SHP77 treated with DMSO at 0.1 percent for 48 hours (cell line): Measurements from ENCODE around the gene TTC27.
"Not testable (repeated sequence)": the region's sequence is repeated elsewhere in the genome, so short reads cannot be mapped to it uniquely, and the experiment has no call there.

Experiments used
- DNase-seq: peaks from one replicate; lab custom pipeline; 2025; lab: John Stamatoyannopoulos, UW

TTC27 gene

DNA sequence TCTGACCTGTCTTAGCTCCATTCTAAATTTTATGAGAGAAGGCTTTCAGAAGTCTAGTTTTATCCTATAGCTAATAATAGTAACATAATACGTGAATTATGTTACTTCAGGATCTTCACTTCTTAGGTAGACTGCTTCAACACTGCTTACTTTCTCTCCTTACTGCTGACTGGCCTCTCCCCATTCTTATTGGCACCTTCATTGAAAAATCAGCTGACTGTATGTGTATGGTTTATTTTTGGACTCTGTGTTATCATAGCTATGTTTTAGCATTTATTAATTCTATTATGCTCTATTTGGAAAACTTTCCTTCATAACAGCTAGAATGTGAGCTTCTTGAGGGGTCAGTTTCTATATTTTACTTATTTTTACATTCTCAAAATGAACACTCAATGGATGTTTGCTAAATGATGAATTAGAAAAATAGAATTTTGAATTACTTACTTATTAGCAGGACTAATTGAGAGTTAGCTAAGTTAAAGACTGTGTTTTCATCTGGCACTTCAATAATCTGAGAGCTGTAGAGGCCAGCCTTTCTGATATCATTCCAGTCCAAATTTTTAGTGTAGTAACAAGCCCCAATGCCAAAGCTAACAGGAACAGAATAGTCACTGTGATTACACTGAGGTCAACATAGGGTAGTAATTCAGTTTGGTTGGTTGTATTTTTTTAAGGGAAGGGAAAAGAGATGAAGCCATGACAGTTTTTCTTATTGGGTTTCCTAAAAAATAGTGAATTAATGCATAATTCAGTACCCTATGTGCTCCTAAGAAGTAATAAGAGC, 92.3 kb downstream of the TTC27 start:
- DNase-seq, result no peak

DNA sequence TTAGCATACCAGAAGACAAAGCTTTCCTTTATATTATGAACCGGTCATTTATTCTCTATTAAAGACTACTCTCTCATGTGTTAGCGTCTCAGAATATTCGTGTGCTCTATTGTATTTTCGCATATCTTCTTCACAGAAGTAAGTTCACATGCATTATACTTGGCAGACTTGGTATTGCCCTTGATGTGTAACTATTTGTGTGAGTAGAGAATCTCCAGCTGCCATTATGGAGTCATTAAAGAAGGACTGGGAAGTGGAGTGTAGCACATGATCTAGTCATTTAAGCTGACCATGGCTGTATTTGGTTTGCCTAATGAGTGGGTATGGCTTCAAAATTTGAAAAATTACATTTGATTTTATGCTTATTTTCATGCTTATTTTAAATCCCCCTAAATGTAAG, 92.9 kb downstream of the TTC27 start:
- no peak for DNase-seq

DNA sequence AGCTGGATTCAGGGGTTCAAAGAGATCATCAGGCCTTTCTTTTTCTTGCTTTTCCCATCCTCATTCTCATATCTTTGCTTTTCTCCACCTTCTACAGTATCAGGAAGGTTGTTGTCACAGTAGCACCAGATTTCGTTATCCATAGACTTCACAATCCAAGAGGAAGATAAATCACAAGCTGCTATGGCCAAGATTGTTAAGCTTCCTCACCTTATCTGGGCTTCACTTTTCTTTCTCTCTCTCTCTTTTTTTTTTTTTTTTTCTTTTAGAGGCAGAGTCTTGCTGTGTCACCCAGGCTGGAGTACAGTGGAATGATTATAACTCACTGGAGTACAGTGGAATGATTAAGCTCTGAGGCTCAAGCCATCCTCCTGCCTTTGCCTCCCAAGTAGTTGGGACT, 93.5 kb downstream of the TTC27 start:
- no peak for DNase-seq

DNA sequence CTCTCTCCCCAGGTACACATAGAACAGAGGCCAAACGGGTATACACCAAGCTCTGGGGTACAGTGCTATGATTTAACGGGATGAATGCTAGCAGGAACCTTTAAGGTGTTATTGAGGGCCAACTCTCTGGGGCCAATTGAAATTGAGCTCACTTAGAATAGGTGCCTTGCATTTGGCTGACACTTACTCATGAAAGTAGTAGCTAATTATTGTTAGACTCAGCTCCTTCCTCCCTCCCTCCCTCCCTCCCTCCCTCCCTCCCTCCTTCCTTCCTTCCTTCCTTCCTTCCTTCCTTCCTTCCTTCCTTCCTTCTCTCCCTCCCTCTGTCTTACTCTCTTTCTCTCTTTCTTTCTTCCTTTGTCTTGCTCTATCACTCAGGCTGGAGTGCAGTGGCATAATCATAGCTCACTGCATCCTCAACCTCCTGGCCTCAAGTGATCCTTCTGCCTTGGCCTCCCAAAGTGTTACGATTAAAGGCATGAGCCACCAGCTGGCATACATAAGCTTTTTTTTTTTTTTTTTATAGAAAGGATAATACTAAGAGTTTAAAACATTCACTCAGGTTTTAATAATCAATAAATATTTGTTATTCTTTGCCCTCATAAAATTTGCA, 95.7 kb downstream of the TTC27 start:
- no peak for DNase-seq

DNA sequence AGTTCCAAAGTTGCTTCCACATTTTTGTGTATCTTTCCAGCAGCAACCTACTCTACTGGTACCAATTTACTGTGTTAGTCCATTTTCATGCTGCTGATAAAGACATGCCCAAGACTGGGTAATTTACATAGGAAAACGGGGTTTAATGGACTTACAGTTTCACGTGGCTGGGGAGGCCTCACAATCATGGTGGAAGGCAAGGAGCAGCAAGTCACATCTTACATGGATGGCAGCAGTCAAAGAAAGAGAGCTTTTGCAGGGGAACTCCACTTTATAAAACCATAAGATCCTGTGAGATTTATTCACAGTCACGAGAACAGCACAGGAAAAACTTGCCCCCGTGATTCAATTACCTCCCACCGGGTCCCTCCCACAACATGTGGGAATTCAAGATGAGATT, 98.8 kb downstream of the TTC27 start:
- DNase-seq, result not testable (repeated sequence)

DNA sequence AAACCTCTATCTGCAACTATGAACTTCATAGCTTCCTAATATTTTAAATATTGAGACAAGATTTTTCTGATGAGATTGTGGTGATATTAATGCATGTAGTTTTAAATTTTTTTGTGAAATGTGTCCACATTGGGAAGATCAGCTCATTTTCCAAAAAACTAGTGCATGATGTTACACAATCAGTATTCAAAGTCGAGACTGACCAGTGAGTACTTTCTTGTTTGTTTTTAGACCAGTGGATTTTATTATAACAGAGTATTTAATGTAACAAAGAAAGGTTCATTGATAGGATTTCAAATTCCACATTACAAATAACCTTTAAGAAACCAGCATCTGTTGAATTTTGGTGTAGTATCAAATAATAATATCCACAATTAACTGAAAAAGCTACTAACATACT, 99.3 kb downstream of the TTC27 start:
- no peak for DNase-seq

DNA sequence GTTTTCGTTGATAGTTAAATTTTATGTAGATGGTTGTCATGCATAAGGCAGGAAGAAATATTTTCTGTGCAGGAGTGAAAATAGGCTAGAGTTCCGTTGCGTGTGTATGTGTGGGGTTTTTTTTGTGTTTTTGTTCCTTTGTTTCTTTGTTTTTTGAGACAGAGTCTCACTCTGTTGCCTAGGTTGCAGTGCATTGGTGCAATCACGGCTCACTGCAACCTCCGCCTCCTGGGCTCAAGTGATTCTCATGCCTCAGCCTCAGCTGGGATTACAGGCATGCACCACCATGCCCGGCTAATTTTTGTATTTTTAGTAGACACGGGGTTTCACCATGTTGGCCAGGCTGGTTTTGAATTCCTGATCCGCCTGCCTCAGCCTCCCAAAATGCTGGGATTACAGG, 103.1 kb downstream of the TTC27 start:
- DNase-seq, result not testable (repeated sequence)

DNA sequence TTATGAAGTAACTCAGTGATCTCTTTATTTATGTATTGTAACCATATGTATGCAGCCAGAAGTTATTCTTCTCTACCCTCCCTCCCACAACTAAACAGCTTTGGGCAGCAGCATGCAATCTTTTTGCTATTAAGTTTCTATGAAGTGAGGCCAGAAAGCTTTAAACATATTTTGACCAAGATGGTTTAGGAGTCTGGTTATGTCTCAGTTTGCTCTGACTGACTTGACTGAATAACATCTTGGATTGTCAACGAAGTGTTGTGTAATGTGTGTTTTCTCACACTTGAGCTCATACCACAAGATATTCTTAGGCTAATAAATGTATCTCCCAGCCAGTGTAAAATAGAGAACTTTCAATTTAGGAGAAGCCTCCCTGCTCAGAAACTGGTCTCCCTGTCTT, 104.3 kb downstream of the TTC27 start:
- no peak for DNase-seq

DNA sequence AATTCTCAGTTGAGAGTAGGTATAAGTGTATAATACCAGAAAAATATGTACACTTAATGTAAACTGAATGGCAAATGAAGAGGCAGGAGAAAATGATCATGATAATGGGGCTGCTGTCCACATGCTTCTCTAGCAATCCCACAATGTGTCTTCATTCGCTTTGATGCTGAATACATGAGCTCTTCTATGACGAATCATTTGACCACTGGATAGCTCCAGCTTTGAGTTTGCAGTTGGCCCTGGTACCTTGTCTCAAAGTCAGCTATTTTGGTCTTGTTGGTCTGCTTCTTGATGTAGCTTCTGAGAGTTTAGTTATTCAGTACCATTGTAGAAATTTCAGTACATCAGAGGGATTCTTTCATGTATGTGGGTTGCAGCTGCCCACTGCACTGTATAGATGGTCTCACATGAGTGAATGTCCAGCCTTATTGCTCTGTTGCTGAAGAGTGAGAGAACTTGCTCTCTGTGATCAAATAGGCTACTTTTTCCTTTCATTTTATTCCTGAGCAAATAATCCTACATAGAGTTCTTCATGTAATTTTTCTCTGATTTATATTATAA, 105.1 kb downstream of the TTC27 start:
- DNase-seq, result no peak

DNA sequence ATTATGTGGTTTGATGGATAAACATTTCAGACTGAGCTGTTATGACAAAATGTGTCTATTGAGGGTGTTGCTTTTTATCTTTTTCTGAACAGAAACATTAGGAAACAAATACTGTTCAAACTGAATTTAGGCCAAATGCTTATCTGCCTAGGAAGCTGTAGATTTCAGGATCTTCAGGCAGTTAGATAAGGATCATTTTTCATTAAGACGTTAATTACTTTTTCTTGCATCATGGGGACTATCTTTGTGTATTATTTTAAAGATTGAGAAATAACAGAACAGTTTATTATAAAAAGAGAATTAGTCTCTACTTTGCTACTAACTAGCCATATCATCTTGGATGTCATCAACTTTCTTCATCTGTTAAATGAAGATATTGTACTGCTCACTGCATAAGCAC, 107.5 kb downstream of the TTC27 start:
- no peak for DNase-seq

DNA sequence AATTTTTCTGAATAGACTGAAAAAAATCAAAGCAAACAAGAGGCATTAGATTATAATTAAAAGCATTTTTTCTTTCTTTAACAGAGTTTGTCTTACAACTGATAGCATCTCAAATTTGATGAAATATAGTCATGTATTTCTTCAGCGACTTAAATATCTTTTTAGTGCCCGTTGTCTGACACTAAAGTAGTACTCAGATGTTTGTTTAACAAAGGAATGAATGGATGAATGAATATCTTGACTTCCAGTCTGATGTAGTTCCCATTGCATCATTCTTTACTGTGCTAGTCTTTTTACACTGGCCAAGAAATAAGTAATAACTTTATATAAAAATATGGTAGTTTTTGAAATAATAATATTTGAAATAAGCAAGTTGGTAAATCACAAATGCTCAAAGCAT, 111.1 kb downstream of the TTC27 start:
- DNase-seq, result no peak

DNA sequence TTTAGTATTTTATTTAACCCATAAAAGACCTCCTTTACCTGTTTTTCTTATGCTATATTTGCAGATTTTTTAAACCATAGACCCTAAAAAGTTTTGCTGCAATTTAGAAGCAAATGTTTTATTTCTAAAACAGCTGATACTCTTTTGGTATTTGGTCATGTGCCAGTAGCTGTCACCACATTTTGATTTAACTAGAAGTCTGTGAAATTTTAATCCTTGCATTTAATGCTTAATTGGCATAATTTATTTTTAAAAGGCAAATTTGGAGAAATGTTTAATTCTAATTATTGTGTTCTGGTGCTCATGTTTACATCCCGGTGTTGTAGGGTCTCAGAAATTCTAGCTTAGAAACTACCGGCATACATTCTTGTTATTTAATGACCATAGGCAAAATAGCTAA, 111.8 kb downstream of the TTC27 start:
- DNase-seq, result no peak

DNA sequence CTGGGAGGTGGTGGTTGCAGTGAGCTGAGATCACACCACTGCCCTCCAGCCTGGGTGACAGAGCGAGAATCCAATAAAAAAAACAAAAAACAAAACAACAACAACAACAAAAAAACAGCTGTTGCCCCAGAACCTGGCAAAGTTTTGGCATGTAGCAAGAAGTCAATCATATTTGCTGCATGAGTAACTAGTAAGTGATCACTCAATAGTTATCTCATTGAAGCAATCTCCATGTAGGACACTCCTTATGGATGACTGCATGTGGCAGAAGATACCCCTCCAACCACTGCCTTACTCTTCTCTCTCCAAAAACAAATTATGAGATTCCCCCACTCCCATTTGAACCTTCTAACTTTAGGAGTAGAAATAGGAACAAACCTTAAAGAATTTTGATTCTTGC, 113.7 kb downstream of the TTC27 start:
- DNase-seq, result no peak

DNA sequence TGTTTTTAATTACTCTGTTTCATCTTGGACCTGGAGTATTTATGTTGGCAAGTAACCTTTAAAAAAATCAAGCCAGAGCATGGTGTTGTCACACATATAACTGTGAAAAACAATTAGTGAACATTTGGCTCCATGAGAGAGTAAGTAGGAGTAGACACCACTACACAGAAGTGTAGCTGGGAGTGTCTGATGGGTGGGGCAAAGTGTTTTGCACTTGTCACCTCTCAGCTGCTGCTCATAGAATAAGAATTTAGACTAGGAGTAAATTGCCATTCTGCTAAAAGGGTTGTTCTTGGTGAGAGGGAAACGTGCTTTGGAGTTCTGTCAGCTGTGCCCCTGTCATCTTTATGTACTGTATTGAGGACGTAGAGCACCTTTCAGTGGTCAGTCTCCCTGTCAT, 114.5 kb downstream of the TTC27 start:
- no peak for DNase-seq

DNA sequence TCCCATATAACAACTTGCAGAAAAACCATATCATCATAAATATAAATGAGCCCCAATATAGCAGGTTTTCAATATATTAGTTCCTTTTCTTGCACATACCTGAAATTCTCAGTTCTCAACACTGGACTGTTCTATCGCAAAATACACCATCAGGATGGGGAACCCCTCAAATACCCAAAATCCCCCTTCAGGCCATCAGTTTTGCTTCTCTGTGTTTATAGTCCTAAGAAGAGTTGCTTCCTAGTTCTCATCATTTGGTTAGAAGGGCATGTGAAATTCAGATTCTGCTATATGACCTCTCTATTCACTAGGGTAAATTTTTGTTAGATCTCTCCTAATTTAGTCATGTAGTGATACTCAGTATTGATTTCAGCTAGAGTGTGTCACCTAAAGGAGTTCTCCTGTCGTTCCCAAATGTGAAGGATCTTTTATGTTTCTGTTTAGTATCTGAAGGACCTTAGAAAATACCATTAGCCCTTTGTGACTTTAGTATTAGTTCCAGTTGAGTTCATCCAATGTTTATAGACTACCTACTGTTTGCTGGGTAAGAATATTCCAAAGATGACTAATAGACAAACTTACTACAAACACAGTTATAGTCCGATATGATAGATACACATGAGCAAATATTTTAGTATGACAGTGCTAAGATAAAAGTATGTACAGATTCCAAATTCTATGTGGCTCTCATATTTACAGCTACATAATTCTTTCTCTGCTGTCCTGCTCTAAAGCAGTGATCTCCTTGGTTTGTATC, 115.8 kb downstream of the TTC27 start:
- DNase-seq, result no peak

DNA sequence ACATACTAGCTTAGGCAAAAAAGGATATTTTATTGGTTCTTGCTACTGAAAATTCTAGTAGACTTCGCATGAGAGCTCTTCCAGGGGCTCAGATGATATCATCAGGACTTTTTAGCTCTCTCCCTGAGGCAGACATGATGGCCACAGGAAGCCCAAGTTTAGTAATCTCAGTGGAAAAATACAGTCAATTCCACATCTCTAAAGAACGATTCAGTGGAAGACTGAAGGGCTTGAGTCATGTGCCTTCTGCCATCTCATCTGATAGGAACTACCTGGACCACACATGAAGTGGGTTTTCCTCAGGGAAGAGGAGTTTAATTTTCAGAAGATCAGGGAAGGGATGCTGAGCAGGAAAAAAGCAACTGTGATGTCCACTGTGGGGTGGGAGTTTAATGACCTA, 117.3 kb downstream of the TTC27 start:
- DNase-seq, result no peak

DNA sequence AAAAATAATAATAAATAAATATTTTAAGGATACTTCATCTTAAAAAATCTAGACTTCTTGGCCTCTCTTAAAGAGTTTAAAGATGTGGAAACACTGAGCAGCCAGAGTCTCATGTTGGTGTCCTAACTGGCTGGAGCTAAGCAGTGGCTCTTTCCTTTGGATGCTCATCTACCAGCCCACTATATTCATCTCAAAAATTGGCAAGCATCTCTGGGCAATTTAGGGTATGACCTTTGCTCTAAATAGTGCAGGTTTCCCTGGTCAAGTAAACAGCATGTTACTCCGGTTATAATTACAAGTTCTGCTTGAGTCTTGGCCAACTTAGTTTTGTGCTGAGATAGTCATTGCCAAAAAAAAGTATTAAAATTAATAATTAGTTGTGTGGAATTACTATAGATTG, 117.8 kb downstream of the TTC27 start:
- no peak for DNase-seq

DNA sequence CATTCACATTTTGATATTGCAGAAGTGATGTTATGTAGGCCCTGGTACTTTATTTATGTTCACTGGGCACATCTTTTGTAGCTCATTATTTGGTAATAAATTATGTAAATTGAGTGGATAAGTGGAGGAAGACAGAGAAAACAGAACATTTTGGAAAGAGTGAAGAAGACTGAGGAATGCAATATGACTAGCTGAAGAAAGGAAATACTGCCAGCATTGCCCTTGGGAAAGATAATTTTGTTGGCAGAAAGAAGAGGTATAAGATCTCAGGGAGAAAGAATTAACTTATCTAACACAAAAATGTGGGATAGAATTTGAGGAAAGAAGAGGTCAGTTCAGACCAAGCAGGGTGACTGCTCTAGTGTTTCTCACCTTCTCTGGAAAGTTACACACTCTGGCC, 118.8 kb downstream of the TTC27 start:
- DNase-seq, result no peak

DNA sequence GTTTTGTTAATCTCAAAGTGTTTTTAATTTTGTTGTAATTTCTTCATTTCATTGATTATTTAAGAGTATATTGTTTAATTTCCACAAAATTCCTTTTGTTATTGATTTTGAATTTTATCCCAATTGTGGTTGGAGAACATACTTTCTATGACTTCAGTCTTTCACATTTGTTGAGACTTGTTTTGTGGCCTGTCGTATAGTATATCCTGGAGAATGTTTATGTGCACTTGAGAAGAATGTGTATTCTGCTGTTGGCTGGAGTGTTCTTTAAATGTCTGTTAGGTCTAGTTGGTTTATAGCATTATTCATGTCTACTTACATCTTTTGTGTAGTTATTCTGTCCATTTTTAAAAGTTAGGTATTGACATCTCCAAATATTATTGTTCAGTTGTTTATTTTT, 120.3 kb downstream of the TTC27 start:
- DNase-seq, result no peak

DNA sequence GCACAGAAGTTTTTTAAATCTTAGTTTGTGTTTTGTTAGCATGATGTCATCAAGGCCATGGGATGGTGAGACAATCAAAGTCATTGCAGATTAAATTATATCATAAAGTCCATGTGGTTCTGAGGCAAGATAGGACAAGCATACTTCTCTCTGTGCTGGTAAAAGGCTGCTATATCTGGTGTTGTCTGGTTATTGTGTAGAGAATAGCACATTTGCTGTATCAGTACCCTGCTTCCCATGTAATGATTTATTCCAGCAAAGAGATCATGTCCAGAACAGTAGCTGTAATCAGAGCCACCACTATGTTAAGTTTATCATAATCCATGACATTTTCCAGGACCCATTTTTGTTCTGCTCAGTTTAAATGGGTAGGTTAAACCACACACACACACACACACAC, 123.0 kb downstream of the TTC27 start:
- no peak for DNase-seq

DNA sequence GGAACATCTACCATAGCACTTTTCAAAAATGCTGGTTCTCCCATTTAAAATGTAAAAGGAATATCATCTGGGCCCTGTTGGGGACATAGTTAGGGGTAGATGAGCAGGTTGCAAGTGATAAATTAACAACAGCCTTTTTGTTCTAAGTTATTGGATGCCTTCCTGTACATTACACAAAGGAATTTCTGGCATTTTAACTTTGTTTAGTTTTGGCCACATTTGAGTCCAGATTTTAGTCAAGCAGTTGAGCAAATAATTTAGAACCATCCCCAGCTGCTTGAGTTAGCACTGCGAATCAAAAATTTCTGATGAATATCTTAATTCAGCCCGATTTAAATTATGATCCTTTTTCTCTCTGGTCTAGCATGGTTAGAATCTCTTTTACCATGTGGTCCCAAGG, 124.4 kb downstream of the TTC27 start:
- DNase-seq, result no peak

DNA sequence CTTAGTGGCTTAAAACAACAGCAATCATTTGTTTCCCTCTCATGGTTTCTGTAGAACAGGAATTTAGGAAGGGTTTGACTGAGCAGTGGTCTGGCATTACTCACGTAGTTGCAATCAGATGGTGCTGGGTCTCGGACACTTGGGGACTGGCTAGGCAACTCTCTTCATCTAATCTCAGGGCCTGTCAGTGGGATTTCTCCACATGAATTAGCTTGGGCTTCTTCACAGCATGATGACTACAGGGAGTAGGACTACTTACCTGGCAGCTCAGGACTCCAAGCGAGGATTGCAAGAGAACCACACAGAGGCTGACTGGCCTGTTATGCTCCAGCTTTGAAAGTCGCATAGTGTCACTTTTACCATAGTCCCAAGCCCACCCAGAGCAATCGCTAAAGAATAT, 125.1 kb downstream of the TTC27 start:
- DNase-seq, result no peak

DNA sequence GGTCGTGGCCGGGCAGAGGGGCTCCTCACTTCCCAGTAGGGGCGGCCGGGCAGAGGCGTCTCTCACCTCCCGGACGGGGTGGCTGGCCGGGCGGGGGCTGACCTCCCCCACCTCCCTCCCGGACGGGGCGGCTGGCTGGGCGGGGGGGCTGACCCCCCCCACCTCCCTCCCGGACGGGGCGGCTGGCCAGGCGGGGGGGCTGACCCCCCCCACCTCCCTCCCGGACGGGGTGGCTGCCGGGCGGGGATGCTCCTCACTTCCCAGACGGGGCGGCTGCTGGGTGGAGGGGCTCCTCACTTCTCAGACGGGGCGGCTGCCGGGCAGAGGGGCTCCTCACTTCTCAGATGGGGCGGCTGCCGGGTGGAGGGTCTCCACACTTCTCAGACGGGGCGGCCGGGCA, 126.8 kb downstream of the TTC27 start:
- DNase-seq, result not testable (repeated sequence)
